ENCODE data around the gene MEIS1. TPM values are rescaled to one million over a fixed set of nuclear protein-coding genes. Genes with fewer than 3 reads are reported as not detected.

Gene MEIS1
- total RNA-seq, 3 donors from 2014 or later (not counting 1 experiment from before 2014, with no cell fraction given): 2.0 to 5.4 (median 3.6) TPM

DNA sequence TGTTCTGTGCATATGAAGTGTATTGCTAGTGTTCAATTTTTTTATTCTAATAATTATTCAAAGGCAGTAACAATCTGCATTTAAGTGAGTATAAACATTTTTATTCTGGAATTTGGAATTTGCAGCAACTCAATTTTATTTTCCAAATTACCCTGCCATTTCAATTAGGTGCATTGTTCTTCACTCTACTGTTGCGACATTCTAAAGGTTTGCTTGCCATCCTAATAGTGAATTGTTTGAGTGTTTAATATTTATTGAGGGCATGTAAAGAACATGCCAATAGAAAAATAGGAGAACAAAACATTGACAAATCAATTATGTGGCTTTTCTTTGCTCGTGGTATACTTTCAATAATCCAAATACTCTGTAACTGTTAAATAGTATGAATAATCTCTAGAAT lies 18.0 kb downstream of the MEIS1 start:
- H3K9me3 Mint-ChIP-seq: no peaks in the 10 kb centered on the region
- peaks cover 2% of the 10 kb centered on the region for H3K27me3 ChIP-seq (ENCODE audit: control insufficient read depth, insufficient read depth, low read length)
- no peaks in the 10 kb centered on the region for H3K36me3 Mint-ChIP-seq
- H3K27me3 Mint-ChIP-seq (ENCODE audit: low read depth in 2 of 2): peaks cover 3 to 8% of the 10 kb centered on the region in 2 donors
- no peaks in the 10 kb centered on the region for H3K4me1 Mint-ChIP-seq
- WGBS (ENCODE audit: insufficient coverage): no CpG with 5 or more reads among the region's 2 CpGs
- no peaks in the 10 kb centered on the region for H3K36me3 ChIP-seq (ENCODE audit: control insufficient read depth, insufficient read depth, low read length)
- no peaks in the 10 kb centered on the region for H3K4me1 ChIP-seq (ENCODE audit: control insufficient read depth, insufficient read depth, low read length)
- intact Hi-C loops (cut with micrococcal nuclease): no loop called here
- no peak overlapping the region for H3K4me3 ChIP-seq (ENCODE audit: low read length)
- H3K27ac Mint-ChIP-seq: no peak overlapping the region
- no peak for TF ChIP-seq CTCF (IDR thresholded peaks at IDR 0.05)
- no peak for ATAC-seq
- no peak overlapping the region for H3K27ac ChIP-seq (ENCODE audit: low read length)
- DNase-seq: no peak
- no peaks in the 10 kb centered on the region for H3K9me3 ChIP-seq (ENCODE audit: control insufficient read depth, insufficient read depth, low read length)
- no peak overlapping the region for H3K4me3 Mint-ChIP-seq

DNA sequence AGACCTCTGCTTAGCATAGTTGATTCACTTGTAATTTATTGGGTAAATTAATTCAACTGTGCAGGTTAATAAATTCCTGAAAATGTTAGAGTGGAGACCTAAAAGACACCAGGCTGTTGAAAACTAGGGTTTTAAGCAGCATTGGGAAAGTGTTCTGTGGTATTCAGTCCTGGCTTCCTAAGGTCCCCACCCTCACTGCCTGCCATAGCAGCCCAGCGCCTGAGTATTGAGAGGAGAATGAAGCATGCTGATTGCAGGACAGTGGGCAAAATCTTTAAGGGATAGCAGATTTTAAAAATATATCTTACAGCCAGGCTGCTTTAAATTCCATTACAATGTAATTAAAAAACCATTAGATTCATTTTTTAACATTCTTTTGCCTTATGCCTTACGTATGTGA lies 20.6 kb downstream of the MEIS1 start:
- 100% methylated on average over 1 of the region's 2 CpGs for WGBS (ENCODE audit: insufficient coverage)
- Histone ChIP-seq H3K4me1 (ENCODE audit: control insufficient read depth, insufficient read depth, low read length) (no peaks in the 10 kb centered on the region), H3K4me3 (ENCODE audit: low read length) (no peak overlapping the region), H3K9me3 (ENCODE audit: control insufficient read depth, insufficient read depth, low read length) (no peaks in the 10 kb centered on the region), H3K27ac (ENCODE audit: low read length) (no peak overlapping the region), H3K36me3 (ENCODE audit: control insufficient read depth, insufficient read depth, low read length) (no peaks in the 10 kb centered on the region), H3K27me3 (ENCODE audit: control insufficient read depth, insufficient read depth, low read length) (no peaks in the 10 kb centered on the region)
- Mint-ChIP-seq H3K36me3 (no peaks in the 10 kb centered on the region), H3K27me3 (ENCODE audit: low read depth in 2 of 2) (peaks cover 5 to 8% of the 10 kb centered on the region in 2 donors), H3K27ac (no peak overlapping the region), H3K9me3 (no peaks in the 10 kb centered on the region), H3K4me1 (no peaks in the 10 kb centered on the region), H3K4me3 (no peak overlapping the region)
- no peak for DNase-seq
- intact Hi-C loops (cut with micrococcal nuclease): no loop called here
- TF ChIP-seq CTCF (IDR thresholded peaks at IDR 0.05): no peak
- ATAC-seq: no peak

- no peak overlapping the region for H3K27ac Mint-ChIP-seq
- peaks cover under 1 to 5% of the 10 kb centered on the region in 2 donors for H3K27me3 Mint-ChIP-seq (ENCODE audit: low read depth in 2 of 2)
- ATAC-seq (no peak), DNase-seq (no peak)
- intact Hi-C loops (cut with micrococcal nuclease): no loop called here
- Histone ChIP-seq H3K4me1 (ENCODE audit: control insufficient read depth, insufficient read depth, low read length) (no peaks in the 10 kb centered on the region), H3K9me3 (ENCODE audit: control insufficient read depth, insufficient read depth, low read length) (no peaks in the 10 kb centered on the region), H3K27ac (ENCODE audit: low read length) (no peak overlapping the region), H3K36me3 (ENCODE audit: control insufficient read depth, insufficient read depth, low read length) (no peaks in the 10 kb centered on the region), H3K4me3 (ENCODE audit: low read length) (no peak overlapping the region), H3K27me3 (ENCODE audit: control insufficient read depth, insufficient read depth, low read length) (no peaks in the 10 kb centered on the region)
- no peak for TF ChIP-seq CTCF (IDR thresholded peaks at IDR 0.05)
- no peaks in the 10 kb centered on the region for H3K4me1 Mint-ChIP-seq
- H3K9me3 Mint-ChIP-seq: no peaks in the 10 kb centered on the region
- no peak overlapping the region for H3K4me3 Mint-ChIP-seq
- 72% methylated on average over 6 of the region's 7 CpGs for WGBS (ENCODE audit: insufficient coverage)
- no peaks in the 10 kb centered on the region for H3K36me3 Mint-ChIP-seq
Measured at GRCh38 chr2:66456183-66457041, 21.5 kb downstream of the MEIS1 start.

Data from natural killer cell (primary cell).